Fibroblast of pulmonary artery (primary cell): ENCODE data around the gene RBM48.
"Not testable (repeated sequence)": the region's sequence is repeated elsewhere in the genome, so short reads cannot be mapped to it uniquely, and the experiment has no call there.

ENCODE experiments used
- DNase-seq: peaks from one replicate; pipeline ENCODE4 v3.0.0-alpha.2; 2010; ENCODE audit warnings: low read depth
- H3K4me3 ChIP-seq: replicated peaks from 2 replicates; pipeline ENCODE4 v1.5.1; 2011; ENCODE audit warnings: low read depth, mild to moderate bottlenecking, control low read depth, low read length, moderate library complexity
- TF ChIP-seq, protein P1 (sequence below): IDR thresholded peaks from 2 replicates; pipeline ENCODE4 v1.5.1; 2011; ENCODE audit warnings: mild to moderate bottlenecking, control low read depth, low read length, inconsistent platforms; ENCODE audit errors: missing control alignments

The RBM48 gene

GRCh38 chr7:92528188-92528957 lies at the start of gene RBM48, which contains the start of gene PEX1:
TSS of gene RBM48 (plus strand) at chr7:92528795. CDS start at chr7:92528814, 19 bp downstream.
TSS of gene PEX1 (minus strand) at chr7:92528520. CDS start at chr7:92528435, 85 bp downstream.
- peak within 1 kb of the TSS; percentile 84 for H3K4me3 ChIP-seq
- peak; percentile 99 for DNase-seq
- TF ChIP-seq, protein P1, sequence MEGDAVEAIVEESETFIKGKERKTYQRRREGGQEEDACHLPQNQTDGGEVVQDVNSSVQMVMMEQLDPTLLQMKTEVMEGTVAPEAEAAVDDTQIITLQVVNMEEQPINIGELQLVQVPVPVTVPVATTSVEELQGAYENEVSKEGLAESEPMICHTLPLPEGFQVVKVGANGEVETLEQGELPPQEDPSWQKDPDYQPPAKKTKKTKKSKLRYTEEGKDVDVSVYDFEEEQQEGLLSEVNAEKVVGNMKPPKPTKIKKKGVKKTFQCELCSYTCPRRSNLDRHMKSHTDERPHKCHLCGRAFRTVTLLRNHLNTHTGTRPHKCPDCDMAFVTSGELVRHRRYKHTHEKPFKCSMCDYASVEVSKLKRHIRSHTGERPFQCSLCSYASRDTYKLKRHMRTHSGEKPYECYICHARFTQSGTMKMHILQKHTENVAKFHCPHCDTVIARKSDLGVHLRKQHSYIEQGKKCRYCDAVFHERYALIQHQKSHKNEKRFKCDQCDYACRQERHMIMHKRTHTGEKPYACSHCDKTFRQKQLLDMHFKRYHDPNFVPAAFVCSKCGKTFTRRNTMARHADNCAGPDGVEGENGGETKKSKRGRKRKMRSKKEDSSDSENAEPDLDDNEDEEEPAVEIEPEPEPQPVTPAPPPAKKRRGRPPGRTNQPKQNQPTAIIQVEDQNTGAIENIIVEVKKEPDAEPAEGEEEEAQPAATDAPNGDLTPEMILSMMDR = peak; percentile 16

- H3K4me3 ChIP-seq, DNase-seq: not testable (repeated sequence)
These were observed 49.4 kb upstream of the RBM48 start for GRCh38 chr7:92479146-92479545.

GRCh38 chr7:92483624-92484023 lies 45.0 kb upstream of the RBM48 start:
- not testable (repeated sequence) for H3K4me3 ChIP-seq, DNase-seq

- not testable (repeated sequence) for DNase-seq, H3K4me3 ChIP-seq
These were observed 44.4 kb upstream of the RBM48 start for GRCh38 chr7:92484226-92484625.

DNA sequence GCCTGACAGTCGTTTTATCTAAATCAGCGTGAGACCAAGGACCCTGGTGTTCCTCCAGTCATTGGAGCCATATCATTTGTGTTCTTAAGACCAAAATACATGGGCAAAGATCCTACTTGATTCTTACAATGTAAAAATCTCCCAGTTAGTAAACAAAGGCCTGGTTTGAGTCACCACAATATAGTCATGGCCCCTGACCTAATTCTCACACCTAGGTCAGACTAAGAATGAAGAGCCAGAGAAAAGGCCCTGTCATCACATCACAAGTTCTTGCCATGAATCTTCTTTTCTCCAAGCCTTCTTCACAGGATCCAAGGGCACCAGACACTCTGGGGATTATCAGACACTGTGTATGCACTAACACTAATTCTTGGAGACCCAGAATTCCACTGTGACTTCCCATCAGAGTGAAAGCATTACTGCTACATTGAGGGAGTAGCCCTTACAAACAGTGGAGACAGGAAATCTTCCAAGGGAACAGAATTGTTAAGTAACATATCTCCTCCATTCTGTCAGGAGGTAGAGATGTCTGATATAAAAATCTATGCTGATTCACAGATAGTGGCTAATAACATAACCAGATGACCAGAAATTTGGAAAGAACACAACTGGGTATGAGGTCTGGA lies 43.2 kb upstream of the RBM48 start:
- H3K4me3 ChIP-seq = no peak overlapping the region
- TF ChIP-seq, protein P1 = no peak
- DNase-seq = no peak

- no peak overlapping the region for H3K4me3 ChIP-seq
- TF ChIP-seq, protein P1 = no peak
- no peak for DNase-seq
These were observed 42.6 kb upstream of the RBM48 start for GRCh38 chr7:92485974-92486373.

DNA sequence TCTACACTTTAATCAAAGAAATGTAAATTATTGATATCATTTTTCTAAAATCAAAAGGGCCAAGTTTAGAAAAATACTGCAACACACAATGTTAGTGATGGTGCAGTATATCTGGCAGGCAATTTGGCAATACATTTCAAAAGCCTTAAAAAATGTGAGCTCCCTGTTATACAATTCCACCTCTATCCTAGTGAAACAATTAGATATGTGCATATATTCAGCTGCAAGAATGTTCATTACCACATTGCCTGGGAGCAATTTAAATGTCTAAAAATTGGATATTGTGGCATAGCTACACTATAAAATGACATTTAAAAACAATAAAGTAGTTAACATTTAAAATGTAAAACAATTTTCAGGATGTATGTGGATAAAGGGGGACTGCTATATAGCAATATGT lies 40.8 kb upstream of the RBM48 start:
- TF ChIP-seq, protein P1 = no peak
- no peak overlapping the region for H3K4me3 ChIP-seq
- DNase-seq = no peak

GRCh38 chr7:92489634-92490033 lies 39.0 kb upstream of the RBM48 start:
- no peak overlapping the region for H3K4me3 ChIP-seq
- peak; percentile 47 for DNase-seq
- TF ChIP-seq, protein P1 = no peak
